ENCODE data around the gene GPC3.
"Not testable (repeated sequence)": the region's sequence is repeated elsewhere in the genome, so short reads cannot be mapped to it uniquely, and the experiment has no call there.

GPC3 gene

DNA sequence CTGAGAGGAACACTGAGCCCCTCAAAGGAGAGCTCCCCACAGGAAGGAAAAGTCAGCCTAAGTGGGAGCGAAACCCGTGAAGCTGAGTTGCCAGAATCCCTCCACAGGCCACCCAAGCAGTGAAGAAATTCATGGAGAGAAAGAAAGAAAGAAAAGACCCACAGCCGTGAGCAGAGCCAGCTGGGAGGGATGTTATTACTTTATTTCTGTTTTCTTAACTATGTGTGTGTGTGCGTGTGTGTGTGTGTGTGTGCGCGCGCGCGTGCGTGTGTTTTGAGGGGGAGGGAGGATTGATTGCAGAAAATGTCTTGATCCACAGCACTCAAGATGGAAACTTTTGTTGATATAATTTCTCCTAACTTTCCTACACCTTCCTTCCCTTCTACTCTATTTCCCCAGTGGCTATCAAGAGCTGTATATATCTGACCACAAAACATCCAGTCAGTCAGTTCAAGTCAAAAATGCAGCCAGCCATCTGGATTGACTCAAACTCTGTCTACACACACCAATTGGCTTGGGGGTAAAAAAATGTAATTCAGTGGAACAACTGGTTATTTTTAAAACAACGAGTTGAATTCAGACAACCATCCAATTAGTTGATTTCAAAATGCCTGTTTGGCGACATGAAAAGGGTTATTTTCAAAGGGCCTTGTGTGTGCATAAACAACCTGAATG, 13.8 kb upstream of the GPC3 start:
- no peak overlapping the region for H3K4me3 ChIP-seq (ENCODE audit: low read depth, low read length)

DNA sequence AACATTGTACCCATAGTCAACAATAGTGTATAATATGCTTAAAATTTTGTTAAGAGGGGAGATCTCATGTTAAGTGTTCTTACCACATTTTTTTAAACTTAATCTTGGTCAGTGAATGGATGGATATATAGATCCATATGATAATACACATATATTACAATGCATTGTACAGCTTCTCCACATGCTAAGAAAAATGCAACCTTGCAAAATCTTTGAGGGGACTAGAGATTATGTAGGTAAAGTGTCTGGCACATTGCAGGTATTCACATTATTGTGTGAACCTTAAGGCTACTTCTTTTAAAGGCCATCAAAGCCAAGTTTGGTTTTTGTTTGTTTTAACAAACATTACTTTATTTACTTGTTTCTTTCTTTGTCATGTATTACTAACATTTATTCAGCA, 10.4 kb upstream of the GPC3 start:
- H3K4me3 ChIP-seq (ENCODE audit: low read depth, low read length) = no peak overlapping the region

DNA sequence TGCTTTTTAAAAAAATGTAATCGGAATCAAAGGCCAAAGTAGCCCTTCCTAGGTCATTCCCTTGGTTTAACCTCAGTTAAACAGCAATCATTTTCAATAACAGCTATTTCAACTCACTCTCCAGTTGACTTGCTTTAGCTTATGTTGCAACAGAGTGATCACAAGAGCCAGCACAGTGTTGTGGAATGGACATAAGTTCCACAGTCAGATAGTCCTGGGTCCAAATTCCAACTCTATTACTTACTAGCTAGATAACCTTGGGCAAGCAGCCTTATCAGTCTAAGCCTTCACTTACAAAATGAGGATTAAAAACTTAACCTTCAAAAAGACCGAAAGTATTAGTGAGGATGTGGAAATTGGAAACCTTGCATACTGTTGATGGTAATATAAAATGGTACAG, 9.2 kb upstream of the GPC3 start:
- no peak overlapping the region for H3K4me3 ChIP-seq (ENCODE audit: low read depth, low read length)

DNA sequence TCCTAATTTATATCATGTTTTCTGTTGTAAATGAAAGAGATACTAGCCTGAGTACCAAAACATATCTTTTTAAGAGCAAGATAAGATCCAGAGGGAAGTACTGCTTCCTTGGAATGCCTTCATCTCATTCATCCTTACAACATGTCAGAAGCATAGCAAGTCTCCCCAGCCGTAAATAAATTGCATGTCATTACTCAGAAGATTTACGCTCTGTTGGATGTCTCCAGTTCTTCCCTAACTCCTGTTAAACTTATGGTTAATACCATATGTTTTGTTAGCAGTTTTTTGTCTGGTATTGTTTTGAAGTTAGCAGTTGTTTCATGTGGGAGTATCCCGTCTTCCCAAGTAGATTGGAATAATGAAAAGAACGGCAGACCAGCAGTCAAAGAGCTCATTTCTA, 7.5 kb upstream of the GPC3 start:
- no peak overlapping the region for H3K4me3 ChIP-seq (ENCODE audit: low read depth, low read length)

DNA sequence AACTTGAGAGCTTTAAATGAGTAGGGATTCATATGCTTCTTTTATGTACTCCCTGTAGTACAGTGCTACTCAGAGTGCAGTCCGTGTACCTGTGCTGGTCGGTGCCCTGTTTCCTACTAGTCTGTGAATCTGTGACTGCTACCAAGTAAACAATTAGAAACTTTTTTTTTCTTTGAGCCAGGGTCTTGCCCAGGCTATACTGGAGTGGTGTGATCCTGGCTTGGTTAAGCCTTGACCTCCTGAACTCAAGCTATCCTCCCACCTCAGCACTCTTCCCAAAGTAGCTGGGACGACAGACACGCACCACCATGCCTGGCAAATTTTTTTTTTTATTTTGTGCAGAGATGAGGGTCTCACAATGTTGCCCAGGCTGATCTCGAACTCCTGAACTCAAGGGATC, 6.4 kb upstream of the GPC3 start:
- no peak overlapping the region for H3K4me3 ChIP-seq (ENCODE audit: low read depth, low read length)

DNA sequence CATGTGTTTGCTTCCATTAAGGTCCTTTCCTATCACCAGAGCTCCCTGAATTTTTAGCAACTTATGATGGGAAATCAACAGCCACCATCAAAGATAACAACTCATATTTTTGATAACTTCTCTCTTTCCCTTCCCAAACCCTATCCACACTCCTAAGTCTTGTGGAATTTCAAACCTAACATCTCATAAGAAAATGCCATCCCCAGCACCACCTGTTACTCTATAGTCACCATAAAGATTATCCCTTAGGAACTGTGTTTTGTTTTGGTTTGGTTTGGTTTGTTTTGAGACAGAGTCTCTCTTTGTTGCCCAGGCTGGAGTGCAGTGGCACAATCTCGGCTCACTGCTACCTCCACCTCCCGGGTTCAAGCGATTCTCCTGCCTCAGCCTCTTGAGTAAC, 5.7 kb upstream of the GPC3 start:
- H3K4me3 ChIP-seq (ENCODE audit: low read depth, low read length) = not testable (repeated sequence)

DNA sequence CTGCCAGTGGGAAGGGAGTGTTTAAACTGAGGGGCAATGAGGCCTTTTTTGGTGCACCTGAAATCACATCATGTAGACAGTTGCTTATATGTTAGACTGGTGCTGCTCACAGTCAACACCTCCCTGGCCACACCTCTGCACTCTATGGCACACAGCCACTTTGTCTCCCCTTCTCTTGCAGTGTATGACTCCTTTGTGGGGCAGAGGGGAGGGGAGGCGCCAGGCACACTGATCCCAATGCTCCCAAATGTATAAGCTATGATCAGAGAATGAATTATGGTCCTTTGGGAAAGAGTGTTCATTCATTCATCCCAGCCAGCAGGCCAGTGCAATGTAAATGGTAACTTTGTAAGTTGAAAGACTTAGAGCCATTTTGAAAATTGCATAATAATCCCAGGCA, 4.6 kb upstream of the GPC3 start:
- no peak overlapping the region for H3K4me3 ChIP-seq (ENCODE audit: low read depth, low read length)

DNA sequence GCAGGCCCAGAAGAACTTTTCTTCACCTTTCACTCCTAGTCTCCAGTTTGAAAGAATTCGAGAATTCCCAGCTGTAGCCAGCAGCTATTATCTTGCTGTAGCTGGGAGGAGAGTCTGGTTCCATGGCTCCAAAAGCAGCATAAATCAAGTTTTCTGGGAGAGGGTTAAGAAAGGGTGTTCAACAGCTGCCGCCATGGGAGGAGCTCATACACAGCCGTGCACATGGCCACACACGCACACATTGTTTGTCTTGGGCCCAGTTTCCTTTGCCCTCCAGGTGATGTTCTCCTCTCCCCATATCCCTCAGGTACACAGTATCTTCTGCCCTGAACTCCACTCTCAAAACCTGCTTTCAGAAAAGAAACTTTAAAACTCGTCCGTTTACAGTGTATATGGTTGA, 4.1 kb upstream of the GPC3 start:
- H3K4me3 ChIP-seq (ENCODE audit: low read depth, low read length) = no peak overlapping the region

DNA sequence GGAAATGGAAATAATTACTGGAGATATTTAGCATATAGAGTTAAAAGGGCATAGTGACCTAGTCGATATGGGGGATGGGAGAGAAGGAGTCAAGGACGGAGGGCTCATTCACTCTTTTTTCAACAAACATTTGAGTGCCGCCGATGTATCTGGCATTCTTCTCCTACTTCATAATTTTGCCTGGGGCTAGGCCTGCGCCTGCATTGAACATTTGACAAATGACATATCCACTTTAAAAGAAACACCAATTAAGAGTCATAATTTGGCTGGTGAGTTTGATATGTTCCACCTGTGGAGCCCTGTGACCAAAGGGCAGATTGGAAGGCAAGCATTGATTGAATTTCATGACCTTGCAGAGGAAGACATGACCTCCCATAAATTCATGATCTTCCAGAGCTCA, 2.6 kb upstream of the GPC3 start:
- H3K4me3 ChIP-seq (ENCODE audit: low read depth, low read length) = no peak overlapping the region

DNA sequence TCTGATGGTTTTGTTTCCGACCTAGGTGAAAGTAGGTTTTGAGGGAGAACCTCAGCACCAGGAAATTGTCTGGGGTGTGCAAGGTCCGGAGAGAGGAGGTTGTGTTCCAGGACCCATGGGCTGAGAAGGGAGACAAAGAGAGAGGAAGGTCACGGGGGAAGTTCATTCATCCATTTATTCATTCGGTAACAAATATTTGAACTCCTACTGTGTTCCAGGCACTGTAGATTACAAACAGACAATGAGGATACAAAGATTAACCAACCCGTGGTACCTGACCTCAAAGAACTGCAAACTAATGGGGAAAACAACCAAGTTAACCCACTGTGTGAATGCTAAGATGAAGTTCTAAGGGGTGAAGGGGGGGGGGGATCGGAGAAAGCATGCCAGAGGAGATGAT, 1.8 kb upstream of the GPC3 start:
- no peak overlapping the region for H3K4me3 ChIP-seq (ENCODE audit: low read depth, low read length)

DNA sequence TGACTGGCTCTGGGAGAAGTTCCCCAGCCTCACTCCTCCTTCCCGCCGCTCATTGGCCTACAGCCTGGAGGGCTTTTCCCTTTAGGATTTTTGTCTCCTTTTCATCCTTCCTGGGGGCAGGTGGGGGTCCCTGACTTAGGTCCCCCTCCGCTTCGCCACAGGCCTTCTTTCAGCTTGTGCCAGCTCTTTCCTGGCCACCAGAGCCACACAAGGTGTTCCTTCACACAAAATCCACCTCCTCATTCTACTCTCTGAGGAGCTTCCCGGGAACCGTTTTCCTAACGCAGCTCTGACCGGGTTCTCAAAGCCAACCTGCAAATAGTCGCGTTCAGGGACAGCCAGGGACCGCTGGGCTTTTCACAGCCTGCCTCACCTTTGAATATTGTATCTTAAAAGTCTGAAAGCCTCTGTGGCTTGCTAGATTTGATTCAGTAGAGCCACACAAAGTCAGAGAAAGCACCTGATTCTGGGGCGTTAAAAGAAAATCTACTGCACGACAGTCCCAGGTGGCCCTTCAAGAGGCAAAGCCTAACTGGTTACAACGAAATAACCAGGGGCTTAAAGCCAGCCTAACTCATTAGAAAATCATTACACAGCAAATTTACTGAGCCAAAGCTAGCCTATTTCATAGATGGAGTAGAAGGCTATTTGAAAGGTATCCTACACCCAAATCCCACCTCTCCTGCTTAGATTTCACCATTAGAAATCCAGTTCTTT, 731 bp upstream of the GPC3 start:
- no peak overlapping the region for H3K4me3 ChIP-seq (ENCODE audit: low read depth, low read length)

DNA sequence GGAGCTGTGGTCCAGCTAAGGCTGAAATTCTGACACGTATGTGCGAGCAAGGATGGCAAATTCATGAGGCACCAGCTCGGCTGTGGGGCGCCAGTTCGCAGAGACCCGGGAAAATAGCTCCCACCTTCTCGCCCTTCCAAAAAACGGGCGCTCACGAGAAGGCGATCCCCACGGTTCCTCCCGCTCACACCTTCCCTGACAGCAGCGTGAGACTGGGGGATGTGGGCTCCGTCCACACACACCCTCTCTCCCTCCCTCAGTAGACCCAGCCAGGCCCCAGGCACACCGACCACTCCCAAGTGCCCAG, 584 bp downstream of the GPC3 start:
- H3K4me3 ChIP-seq (ENCODE audit: low read depth, low read length) = peak overlapping the region; percentile 27

DNA sequence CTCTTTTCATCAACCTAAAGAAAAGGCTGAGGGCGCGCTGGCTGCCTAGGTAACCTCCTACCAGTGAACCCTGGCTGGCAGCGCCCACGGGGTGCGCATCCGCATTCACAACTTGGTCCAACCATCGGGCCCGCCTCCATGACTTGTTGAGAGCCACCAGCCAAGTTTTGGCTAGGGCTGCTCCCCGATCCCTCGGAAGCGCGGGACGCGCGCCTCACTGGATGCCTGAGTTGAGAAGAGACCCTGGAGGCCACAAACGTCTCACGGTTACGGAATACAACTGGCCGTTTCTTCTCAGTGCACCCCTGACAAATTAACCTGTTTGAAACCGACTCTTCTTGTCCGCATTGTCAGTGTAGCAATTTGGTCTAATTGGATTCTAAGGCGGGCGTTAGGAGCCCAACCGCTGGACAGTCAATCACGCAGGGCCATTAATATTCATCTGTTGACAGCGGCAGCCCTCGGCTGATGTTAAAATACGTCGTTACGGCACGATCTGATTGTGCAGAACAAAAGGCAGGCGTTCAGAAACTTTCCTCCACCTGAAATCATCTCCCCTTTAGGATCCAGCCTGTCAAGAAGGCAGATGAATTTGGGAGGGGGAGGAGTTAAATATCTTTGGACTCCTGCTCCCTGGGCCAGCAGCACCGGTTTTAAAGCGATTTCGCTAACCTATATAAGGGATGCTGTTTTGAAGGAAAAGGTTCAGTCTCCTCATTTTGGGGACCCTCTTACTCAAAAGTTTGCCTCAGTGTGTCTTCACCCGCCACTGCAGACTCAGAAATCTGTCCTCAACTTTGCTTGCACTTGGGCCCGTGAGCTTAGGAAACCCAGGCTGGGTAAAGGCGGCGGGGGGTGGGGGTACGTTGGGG, 1.2 kb downstream of the GPC3 start:
- H3K4me3 ChIP-seq (ENCODE audit: low read depth, low read length) = peak overlapping the region; percentile 27

DNA sequence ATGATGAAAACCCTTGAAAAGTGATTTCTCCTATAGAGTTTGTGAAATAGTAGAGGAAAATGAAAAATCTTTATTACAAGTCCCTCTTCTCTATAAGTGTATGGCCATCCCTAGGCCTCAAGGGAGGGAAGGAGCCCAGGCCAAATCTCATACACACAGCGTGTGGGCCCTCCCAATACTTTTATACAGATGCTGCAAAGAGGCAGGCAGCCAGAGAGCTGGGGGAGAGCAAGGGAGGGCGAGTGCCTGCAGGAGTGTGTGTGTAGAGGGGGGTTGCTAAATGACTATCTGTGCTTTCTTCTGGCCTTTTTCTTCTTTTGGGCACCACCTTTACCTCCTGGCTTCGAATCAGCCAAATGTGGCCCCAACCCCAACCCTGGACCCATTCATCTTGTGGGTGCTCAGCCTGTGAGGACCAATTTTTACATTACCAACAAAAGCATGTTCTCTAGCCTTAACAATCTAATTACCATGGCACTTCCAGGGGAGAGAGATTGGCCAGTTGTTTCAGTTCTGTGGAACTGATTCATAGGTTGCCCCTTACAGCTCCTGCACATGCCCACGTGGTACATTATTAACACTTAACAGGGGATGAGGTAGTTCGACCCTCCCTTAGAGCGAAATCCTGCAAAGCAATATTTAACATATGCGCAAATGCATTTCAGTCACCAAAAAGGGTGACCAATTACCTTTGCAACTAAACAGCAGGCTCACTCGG, 2.0 kb downstream of the GPC3 start:
- H3K4me3 ChIP-seq (ENCODE audit: low read depth, low read length) = no peak overlapping the region

DNA sequence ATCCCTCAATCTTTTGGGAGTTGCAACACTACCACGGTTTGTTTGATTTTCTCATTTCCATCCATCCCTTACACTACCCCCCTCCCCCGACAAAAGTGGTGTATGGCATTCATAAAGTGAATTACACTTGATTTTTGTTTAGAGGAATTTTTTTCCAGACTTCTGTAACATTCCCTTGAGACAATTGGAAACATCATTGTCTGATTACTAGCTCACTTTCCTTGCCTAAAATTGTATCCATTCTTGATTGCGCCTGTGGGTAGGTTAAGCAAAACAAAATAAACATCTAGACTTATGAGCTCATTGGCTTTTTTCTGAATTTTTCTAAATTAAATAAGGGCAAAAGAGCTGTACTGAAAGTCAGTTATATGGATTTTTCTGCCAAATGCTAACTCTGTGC, 3.5 kb downstream of the GPC3 start:
- H3K4me3 ChIP-seq (ENCODE audit: low read depth, low read length) = no peak overlapping the region

DNA sequence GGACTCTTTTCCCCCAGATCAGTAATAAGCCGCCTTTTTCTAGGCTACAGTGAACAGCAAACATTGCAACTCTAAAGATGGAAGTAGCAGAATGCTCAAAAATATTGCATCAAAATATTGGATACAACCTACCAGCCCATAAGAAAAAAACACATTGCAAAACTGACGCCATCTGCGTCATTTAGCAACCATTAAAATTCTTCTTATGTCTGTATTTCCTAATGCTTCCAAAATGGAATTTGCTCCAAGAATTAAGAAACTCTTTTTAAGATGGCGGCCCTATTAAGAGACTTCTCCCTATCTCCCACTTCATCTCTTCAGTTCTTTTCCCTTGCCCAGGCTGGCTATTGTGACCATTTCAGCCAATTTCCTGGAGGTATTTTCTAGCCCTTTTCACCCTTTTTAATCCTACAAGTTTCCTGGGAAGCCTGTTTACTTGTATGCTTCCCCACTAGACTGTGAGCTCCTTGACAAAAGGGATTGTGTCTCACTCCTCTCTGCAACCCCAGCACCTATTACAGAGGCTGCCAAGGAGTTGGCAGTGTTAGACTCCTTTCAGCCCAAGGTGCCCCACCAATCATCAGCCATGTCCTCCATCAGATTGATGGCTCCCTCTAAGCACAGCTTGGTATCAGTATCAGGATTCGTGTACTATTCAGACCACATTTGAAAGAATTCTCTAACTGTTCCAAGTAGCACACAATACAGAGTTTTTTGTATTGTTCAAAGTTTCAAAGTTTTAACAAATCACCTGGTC, 4.4 kb downstream of the GPC3 start:
- no peak overlapping the region for H3K4me3 ChIP-seq (ENCODE audit: low read depth, low read length)

DNA sequence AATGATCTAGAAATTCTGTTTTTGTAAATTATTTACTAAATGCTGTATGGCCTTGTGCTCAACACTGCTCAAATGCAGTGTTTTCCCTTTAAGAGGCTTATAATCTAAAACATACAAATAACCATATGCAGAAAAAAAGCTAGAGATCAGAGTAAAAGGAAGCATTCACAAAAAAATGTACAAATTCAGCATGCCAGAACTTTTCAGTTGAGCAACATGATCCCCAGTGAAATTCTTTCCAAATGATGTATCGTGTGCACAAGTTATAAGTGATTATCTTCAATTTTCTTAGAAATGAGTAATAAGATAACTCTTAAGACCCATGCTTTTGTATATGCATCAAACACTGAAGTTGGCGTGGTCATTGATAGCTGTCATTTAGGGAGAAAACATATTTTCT, 5.0 kb downstream of the GPC3 start:
- no peak overlapping the region for H3K4me3 ChIP-seq (ENCODE audit: low read depth, low read length)

DNA sequence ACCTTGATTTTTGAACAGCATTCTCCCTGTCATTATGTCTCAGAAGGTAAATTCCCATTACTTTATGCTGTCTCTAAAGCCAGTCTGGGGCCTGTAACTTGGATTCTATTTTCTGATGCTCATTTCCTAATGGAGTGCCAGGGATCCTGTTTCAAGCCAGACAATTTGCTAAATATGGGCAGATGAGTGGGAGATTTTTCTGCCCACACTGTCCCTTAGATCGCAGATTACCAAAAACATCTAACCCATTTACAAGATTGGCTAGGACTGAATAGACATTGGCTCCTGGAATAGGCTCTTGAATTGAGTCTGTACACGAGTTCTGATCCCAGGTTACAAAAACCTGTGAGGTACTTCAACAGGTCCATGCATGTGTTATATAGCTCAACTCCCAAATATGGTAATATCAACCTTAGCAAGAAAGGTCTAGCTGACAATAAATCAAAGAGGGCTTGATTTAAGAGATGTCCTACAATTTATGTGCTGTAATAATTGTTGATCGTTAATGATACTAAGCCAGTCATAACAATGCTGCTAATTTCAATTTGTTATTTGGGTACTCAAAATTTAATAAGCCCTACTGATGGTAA, 5.7 kb downstream of the GPC3 start:
- no peak overlapping the region for H3K4me3 ChIP-seq (ENCODE audit: low read depth, low read length)

DNA sequence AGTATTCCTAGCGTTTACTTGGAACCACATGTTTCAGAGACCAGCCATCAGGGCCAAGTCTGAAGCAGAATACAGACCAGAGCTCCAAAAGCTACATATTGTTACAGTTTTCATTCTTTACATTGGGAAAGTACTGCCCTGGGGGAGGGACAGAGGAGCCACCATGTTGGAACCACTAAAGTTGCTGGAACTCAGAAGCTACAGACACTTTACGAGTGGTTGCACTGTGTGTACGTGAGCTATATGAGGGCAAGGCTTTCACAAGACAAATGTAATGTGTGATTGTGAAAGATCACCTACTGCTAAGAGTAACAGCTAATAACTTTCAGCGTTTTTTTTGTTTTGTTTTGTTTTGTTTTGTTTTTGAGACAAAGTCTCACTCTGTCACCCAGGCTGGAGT, 11.7 kb downstream of the GPC3 start:
- H3K4me3 ChIP-seq (ENCODE audit: low read depth, low read length) = no peak overlapping the region

DNA sequence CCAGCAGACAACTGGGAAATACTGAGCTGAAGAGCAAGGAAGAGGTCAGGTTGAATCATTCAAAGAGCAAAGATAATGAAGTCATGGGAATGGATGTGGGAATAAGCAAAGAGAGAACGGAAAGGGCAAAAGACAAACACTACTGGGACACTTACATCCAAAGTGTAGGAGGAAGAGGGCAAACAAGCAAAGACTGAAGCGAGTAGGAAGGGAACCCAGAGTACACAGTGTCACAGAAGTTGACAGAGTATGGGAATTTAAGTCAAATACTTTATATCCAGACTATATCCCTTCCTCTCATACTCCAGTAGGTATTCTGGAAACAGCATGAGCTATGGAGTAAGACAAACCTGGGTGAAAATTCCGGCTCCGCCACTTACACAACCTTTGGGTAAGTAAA, 12.5 kb downstream of the GPC3 start:
- H3K4me3 ChIP-seq (ENCODE audit: low read depth, low read length) = no peak overlapping the region
